GM18498 (cell line): ENCODE results near the gene PPP1R9A.

ENCODE experiments used
- ATAC-seq: cut with Tn5 transposase; IDR thresholded peaks from one replicate; pipeline ENCODE4 v1.9.1; 2021; ENCODE audit warnings: mild to moderate bottlenecking, moderate library complexity; ENCODE audit not compliant: unreplicated experiment

Gene PPP1R9A

GRCh38 chr7:95092324-95092723, 184.9 kb downstream of the PPP1R9A start:
- no peak for ATAC-seq

DNA sequence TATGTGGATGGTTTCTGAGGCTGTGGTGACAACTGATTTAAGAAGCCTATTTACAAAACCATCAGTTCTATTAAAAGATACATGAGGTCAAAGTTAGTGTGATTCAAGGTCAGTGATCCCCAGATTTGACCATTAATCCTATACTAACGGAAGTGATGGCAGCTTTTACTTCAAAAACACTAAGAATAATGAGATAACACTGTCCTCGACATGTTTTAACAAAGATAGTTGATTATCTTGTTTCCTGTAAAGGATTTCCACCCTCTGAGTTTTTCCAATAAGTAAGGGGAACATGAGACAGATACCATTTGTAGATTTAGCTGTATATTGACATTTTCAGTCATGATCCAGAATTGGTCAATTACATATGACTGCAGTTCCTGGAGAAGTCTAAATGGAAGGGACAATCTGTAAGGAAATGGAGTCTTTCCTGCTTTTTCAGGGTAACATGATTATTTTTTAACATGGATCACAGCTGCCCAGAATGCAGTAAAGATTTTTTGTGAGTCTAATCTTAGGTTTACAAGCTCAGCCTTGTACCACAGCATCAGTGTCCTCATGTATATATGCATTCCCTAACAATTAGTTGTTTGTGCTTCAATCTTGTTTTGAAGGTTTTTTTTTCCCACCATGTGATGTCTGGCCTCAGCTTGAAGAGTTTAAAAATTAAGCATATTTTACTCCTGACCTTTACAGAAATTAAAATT, 188.0 kb downstream of the PPP1R9A start:
- no peak for ATAC-seq

DNA sequence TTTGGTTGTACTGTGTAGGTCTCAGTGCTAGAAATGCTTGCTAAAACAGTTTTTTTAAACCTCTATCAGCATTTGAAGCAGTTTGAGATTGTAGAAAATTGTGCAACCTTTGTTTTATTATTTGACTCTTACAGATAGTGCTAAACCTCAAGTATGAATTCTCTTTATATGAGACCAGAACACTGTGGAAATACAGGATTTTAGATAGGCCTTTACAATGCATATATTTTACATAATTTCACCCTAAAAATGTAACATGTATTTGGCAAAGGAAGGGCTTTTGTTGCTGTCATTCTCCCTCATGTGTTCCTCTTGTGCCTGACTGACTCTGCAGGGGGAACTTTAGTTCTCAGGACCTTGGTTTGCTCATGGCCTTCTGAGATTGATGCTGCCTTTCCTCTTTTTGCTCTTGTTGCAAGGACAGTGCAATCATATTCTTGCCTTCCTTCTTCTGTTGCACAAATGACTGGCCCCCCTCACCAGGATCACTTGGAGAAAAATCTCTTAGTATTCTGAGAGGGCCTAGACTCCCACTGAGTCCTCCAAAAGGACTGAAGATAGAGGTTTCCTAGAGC, 188.7 kb downstream of the PPP1R9A start:
- ATAC-seq = no peak

DNA sequence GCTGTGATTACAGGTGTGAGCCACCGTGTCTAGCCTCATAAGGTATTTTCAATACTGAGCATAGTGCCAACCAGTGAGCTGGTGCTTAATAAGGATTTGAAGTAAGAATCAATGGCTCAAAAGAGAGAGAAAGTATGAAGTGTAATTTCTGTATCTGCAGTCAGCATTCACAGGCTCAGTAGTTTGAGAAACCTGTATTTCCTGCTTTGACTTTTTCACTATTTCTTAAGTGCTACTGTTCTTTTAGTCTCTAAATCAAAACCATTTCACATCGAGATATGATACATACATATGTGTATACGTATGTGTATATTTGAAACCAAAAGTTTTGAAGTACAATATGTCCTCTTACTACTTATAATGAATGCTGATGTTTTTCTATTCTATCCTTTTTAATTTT, 189.9 kb downstream of the PPP1R9A start:
- no peak for ATAC-seq

GRCh38 chr7:95097851-95098250, 190.5 kb downstream of the PPP1R9A start:
- no peak for ATAC-seq

DNA sequence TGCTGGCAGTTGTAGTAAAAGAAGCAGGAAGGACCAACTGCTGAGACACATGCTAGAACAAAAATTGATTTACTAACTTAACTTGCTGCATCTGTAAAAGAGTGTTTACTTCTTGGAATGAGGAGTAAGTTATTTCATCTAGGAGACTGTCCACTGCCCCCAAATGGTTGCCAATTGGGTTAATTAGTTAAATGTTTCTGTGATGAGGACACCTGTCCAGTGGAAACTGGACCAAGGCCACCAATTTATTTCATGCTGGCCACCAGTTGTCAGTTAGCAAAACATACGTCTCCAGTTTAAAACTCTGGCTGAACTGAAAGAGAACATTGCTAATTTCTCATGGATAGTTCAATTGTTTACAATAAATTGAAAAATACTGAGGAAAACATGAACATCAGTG, 191.7 kb downstream of the PPP1R9A start:
- no peak for ATAC-seq

- no peak for ATAC-seq
Measured at GRCh38 chr7:95101422-95101821, 194.0 kb downstream of the PPP1R9A start.

GRCh38 chr7:95102662-95103061, 195.3 kb downstream of the PPP1R9A start:
- ATAC-seq = no peak

DNA sequence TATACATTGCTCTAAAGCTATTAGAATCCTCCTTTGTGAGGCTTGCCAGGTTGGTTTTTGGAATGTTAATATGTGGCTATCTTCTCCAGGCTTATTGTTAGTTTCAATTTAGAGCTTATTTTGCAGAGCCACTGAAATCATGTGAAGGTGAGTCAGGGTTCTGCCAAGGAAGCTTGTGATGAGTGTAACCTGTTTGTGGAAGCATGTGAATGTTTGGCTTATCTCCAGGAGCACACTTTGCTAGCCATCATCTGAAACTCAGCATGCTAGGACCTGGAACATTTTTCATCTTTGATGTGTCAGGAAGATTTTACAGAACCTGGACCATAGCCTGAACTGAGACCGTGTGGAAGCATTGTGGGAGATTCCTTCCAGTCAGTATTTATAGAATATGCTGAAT, 197.3 kb downstream of the PPP1R9A start:
- no peak for ATAC-seq

DNA sequence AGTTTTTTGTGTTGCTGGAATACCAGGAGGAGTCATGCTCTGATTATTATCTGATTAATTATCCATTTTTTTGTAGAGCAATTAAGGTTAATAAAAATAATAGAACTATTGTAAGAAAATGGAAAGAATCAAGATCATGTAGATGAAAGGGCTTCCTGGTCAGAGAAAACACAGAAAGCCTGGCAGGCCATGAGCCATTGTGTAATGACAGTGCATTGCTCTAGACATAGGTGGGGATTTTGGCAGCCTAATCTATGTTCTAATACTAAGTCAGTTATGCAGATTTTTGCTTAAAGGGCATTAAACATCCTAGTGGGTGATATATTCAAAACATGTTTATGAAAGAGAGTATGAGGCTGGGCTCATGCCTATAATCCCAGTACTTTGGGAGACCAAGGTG, 198.2 kb downstream of the PPP1R9A start:
- no peak for ATAC-seq

DNA sequence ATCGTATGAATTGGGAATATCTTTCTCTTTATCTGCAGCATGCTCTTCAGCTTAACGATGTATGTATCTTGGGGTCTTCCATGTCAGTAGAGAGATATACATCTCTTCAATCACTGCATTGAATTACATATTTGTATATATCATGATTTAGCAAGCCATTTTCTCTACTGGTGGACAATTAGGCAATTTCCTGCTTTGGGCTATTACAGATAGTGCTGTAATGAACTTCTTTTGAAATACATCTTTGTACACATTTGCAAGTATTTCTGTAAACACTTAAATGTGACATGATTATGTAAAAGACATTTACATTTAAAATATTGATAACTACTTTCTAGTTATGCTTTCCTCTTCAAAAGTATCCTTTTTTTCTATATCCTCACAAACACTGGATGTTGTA, 199.0 kb downstream of the PPP1R9A start:
- ATAC-seq = no peak

- ATAC-seq = no peak
Measured at GRCh38 chr7:95110707-95111106, 203.3 kb downstream of the PPP1R9A start.

DNA sequence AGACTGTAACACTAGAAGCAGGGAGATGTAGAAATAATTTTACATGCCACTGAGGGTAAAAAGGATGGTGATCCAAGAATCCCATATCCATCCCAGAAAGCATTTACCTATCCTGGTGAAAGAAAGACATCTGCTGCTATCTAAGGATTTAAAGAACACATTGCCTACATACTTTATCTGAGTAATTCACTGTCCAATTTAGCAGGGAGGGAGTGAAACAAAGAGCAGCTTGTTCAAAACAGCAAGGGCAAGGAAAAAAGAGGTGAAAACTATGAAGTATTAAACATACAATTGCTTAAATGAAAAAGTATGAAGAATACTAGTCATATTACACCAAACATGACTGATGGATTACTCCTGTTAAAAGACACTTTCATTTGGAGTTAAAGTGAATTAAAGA, 206.2 kb downstream of the PPP1R9A start:
- ATAC-seq = no peak

GRCh38 chr7:95126053-95126709, 218.8 kb downstream of the PPP1R9A start:
- no peak for ATAC-seq

- no peak for ATAC-seq
Measured at GRCh38 chr7:95132500-95132899, 225.1 kb downstream of the PPP1R9A start.

DNA sequence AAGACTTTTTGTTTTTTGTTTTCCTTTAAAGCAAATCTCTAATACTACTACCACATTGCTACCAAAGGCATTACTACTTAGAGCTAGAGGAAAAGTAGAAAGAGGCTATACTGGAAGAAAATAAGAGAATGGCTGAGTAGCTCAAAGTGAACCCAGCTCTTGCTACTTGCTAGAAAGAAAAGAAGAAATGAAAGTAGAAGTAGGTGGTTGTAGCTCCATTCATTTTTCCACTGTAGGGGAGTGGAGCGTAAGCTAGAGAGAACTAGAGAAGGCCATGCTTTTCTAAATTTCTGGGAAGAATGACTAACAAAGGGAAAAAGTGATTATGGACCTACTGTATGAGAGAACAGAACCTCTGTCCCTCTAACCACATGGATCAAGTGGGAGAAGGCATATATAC, 232.5 kb downstream of the PPP1R9A start:
- ATAC-seq = no peak

DNA sequence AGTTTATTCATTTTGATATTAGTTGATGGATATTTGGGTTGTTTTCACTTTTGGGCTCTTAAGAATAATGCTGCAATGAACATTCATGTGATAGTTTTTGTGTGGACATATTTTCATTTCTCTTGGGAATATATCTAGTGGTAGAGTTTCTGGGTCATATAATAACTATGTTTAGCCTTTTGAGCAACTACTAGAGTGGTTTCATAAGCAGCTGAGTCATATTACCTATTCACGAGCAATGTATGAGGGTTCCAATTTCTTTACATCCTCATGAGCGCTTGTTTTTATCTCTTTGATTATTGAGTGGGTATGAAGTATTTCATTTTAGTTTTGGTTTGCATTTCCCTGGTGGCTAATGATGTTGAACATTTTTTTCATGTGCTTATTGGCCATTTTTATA, 234.4 kb downstream of the PPP1R9A start:
- no peak for ATAC-seq

- ATAC-seq = no peak
Measured at GRCh38 chr7:95144256-95144655, 236.9 kb downstream of the PPP1R9A start.

DNA sequence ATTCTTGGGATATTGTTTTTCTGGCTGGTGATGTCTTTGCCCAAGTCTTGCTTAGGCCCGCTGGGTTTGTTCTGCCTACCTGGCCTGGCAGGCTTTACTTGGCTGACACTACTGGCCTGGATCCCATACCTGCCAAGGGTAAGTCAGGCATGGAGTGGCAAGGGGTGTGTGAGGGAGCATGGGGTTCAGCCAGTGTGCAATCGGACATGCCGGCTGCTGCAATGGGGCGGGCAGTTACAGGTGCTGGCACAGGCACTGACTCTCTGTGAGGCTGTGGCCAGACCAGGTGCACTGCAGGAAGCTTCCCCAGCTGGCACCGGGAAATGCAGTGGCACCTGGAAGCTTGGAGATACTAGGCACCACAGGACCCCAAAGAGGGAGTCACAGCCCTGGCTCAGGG, 248.6 kb downstream of the PPP1R9A start:
- no peak for ATAC-seq

DNA sequence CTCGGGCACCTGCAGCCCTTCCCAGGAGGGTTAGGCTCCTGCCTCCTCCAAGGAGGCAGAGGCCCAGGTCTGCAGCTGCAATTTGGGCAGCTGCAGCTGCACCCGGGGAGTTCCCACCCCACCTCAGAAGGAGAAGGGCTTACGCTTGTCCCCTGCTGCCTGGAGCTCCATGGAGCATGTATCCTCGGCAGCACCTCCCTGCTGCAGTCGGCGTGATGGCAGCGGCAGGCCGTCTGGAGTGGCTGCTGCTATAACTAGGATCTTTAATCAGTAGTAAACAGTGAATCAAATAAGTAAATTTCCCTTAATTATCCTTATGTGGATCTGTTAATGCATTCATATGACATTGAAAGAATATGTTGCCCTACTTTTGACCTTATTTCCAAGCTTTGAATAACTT, 250.0 kb downstream of the PPP1R9A start:
- no peak for ATAC-seq

DNA sequence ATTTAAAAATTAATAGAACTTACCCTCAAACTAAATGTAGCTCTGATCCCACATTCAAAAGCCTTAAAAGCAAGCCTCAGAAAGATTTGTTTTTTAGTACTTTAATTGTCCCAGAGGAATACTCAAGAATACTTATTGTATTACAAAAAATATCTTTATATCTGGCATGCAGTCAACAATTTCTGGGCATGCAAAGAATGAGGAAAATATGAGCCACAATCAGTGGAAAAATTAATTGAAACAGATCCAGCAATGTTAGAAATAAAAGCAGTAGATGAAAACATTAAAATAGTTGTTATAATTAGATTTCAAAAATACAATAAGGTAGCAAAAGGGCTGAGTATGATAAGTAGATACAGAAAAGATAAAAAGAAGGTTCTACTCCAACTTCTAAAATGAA, 262.3 kb downstream of the PPP1R9A start:
- ATAC-seq = no peak

- no peak for ATAC-seq
Measured at GRCh38 chr7:95172420-95172819, 265.0 kb downstream of the PPP1R9A start.
